22Rv1 (cell line): ENCODE results near the gene SLC6A19.

Experiments
- ZFX ChIP-seq: fragments of 450-650 bp; IDR thresholded peaks from 2 replicates; pipeline ENCODE4 v1.6.1; 2017; ENCODE audit warnings: antibody characterized with exemption, borderline replicate concordance
- TF ChIP-seq, protein P1 (sequence below): fragments of 450-650 bp; IDR thresholded peaks from 2 replicates; pipeline ENCODE4 v1.5.1; 2017; ENCODE audit warnings: mild to moderate bottlenecking

DNA sequence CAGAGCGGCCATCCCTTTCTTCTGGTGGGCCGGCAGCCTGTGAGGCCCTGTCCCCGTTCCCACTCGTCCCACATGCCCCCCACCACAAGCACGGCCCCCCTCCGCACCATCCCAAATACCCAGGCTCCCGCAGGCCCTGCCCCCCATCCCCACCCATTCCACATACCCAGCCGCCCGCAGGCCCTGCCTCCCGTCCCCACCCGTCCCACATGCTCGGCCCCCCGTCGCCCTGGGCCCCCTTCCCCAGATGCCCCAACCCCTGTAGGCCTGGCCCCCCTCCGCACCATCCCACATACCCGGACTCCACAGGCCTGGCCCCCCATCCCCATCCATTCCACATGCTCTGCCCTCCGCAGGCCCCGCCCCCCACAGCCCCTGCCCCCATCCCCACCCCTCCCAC is 11.5 kb downstream of the SLC6A19 start:
- no peak for TF ChIP-seq ZFX
- TF ChIP-seq, protein P1, sequence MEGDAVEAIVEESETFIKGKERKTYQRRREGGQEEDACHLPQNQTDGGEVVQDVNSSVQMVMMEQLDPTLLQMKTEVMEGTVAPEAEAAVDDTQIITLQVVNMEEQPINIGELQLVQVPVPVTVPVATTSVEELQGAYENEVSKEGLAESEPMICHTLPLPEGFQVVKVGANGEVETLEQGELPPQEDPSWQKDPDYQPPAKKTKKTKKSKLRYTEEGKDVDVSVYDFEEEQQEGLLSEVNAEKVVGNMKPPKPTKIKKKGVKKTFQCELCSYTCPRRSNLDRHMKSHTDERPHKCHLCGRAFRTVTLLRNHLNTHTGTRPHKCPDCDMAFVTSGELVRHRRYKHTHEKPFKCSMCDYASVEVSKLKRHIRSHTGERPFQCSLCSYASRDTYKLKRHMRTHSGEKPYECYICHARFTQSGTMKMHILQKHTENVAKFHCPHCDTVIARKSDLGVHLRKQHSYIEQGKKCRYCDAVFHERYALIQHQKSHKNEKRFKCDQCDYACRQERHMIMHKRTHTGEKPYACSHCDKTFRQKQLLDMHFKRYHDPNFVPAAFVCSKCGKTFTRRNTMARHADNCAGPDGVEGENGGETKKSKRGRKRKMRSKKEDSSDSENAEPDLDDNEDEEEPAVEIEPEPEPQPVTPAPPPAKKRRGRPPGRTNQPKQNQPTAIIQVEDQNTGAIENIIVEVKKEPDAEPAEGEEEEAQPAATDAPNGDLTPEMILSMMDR: no peak
